DND-41 (cell line): ENCODE measurements around the gene HMX2.

Experiments
- CTCF ChIP-seq: IDR thresholded peaks from 2 replicates; pipeline ENCODE4 v1.5.1; 2012; ENCODE audit warnings: borderline replicate concordance, low read length, moderate library complexity, mild to moderate bottlenecking; ENCODE audit not compliant: poor library complexity, severe bottlenecking; ENCODE audit errors: extremely low read depth
- EZH2 ChIP-seq: IDR thresholded peaks from 3 replicates; pipeline ENCODE4 v1.6.1; 2012; ENCODE audit warnings: borderline replicate concordance, low read depth, mild to moderate bottlenecking, moderate library complexity, low read length, inconsistent platforms; ENCODE audit not compliant: severe bottlenecking

- TF ChIP-seq CTCF = no peak
- TF ChIP-seq EZH2 = no peak
Observed at GRCh38 chr10:123103944-123104343, 44.0 kb upstream of the HMX2 start.
